ENCODE results near the gene ARGLU1. TPM values are rescaled to one million over a fixed set of nuclear protein-coding genes. Genes with fewer than 3 reads are reported as not detected.

The ARGLU1 gene
- polyA plus RNA-seq, 3 donors, result 22.4 to 168 (median 27.2) TPM

- Histone ChIP-seq H3K36me3 (replicated peaks in 1 of 2; ENCODE audit: control insufficient read depth in 1 of 2, insufficient read depth in 2 of 2, low read length in 2 of 2) (no peaks in the 10 kb centered on the region), H3K27me3 (ENCODE audit: control insufficient read depth in 2 of 2, insufficient read depth in 2 of 2, low read length in 2 of 2) (no peaks in the 10 kb centered on the region), H3K9ac (ENCODE audit: insufficient read depth, low read length, poor library complexity, severe bottlenecking) (peak overlapping the region; percentile 91), H3K4me3 (replicated peaks in 1 of 3; ENCODE audit: low read depth in 2 of 3, low read length in 3 of 3) (peak overlapping the region; percentile 83 to 95 (median 92)), H3K4me1 (ENCODE audit: control insufficient read depth in 1 of 2, insufficient read depth in 2 of 2, low read length in 2 of 2) (peaks cover 35 to 36% of the 10 kb centered on the region in 2 donors), H3K9me3 (replicated peaks in 1 of 2; ENCODE audit: control insufficient read depth in 1 of 2, insufficient read depth in 1 of 2, low read length in 2 of 2) (no peaks in the 10 kb centered on the region), H4K20me1 (ENCODE audit: insufficient read depth, low read length) (peaks cover 40% of the 10 kb centered on the region), H3K4me2 (replicated peaks; ENCODE audit: extremely low read depth, low read length, poor library complexity, severe bottlenecking) (peak overlapping the region; percentile 77), H3K27ac (ENCODE audit: low read depth in 1 of 2, low read length in 2 of 2) (peak overlapping the region; percentile 94 to 99), H2AFZ (ENCODE audit: insufficient read depth, low read depth, low read length, poor library complexity, severe bottlenecking) (peak overlapping the region; percentile 81), H3K79me2 (ENCODE audit: insufficient read depth, low read length) (peaks cover 45% of the 10 kb centered on the region)
- Mint-ChIP-seq H3K36me3 (no peaks in the 10 kb centered on the region), H3K9me3 (peaks cover 0 to 5% (median 0%) of the 10 kb centered on the region in 7 donors), H3K4me3 (peak overlapping the region; percentile 99), H3K27ac (peak overlapping the region; percentile 34 to 96 (median 95)), H3K4me1 (peaks cover 42% of the 10 kb centered on the region), H3K27me3 (ENCODE audit: low read depth in 3 of 3) (peaks cover 0 to 2% (median 1%) of the 10 kb centered on the region in 3 donors)
- no peak for TF ChIP-seq CTCF (IDR thresholded peaks at IDR 0.05)
- intact Hi-C loops (cut with micrococcal nuclease), result no loop called here
- 0% methylated on average over 2 of the region's 11 CpGs for WGBS (ENCODE audit: insufficient coverage)
- DNase-seq, result no peak
Observed at GRCh38 chr13:106568299-106569003, 514 bp upstream of the ARGLU1 start.

GRCh38 chr13:106566641-106567473 lies 1.1 kb downstream of the ARGLU1 start:
- Histone ChIP-seq H3K4me3 (replicated peaks in 1 of 3; ENCODE audit: low read depth in 2 of 3, low read length in 3 of 3) (peak overlapping the region; percentile 83 to 95 (median 92)), H3K36me3 (replicated peaks in 1 of 2; ENCODE audit: control insufficient read depth in 1 of 2, insufficient read depth in 2 of 2, low read length in 2 of 2) (no peaks in the 10 kb centered on the region), H3K9me3 (replicated peaks in 1 of 2; ENCODE audit: control insufficient read depth in 1 of 2, insufficient read depth in 1 of 2, low read length in 2 of 2) (no peaks in the 10 kb centered on the region), H3K27me3 (ENCODE audit: control insufficient read depth in 2 of 2, insufficient read depth in 2 of 2, low read length in 2 of 2) (no peaks in the 10 kb centered on the region), H2AFZ (ENCODE audit: insufficient read depth, low read depth, low read length, poor library complexity, severe bottlenecking) (peak overlapping the region; percentile 81), H3K4me2 (replicated peaks; ENCODE audit: extremely low read depth, low read length, poor library complexity, severe bottlenecking) (peak overlapping the region; percentile 77), H3K9ac (ENCODE audit: insufficient read depth, low read length, poor library complexity, severe bottlenecking) (peak overlapping the region; percentile 91), H3K4me1 (ENCODE audit: control insufficient read depth in 1 of 2, insufficient read depth in 2 of 2, low read length in 2 of 2) (peaks cover 35 to 36% of the 10 kb centered on the region in 2 donors), H3K27ac (ENCODE audit: low read depth in 1 of 2, low read length in 2 of 2) (peak overlapping the region; percentile 94 to 99), H4K20me1 (ENCODE audit: insufficient read depth, low read length) (peaks cover 56% of the 10 kb centered on the region), H3K79me2 (ENCODE audit: insufficient read depth, low read length) (peaks cover 61% of the 10 kb centered on the region)
- TF ChIP-seq CTCF (IDR thresholded peaks at IDR 0.05), result no peak
- intact Hi-C loops (cut with micrococcal nuclease), result no loop called here
- Mint-ChIP-seq H3K9me3 (peaks cover 0 to 5% (median 0%) of the 10 kb centered on the region in 7 donors), H3K4me3 (peak overlapping the region; percentile 99), H3K27ac (peak overlapping the region; percentile 92 to 96 (median 95)), H3K4me1 (peaks cover 49% of the 10 kb centered on the region), H3K36me3 (no peaks in the 10 kb centered on the region), H3K27me3 (ENCODE audit: low read depth in 3 of 3) (peaks cover 0 to 1% (median 0%) of the 10 kb centered on the region in 3 donors)
- under 1% methylated on average over 29 of the region's 34 CpGs for WGBS (ENCODE audit: insufficient coverage)
- peak; percentile 13 to 29 (median 25) for DNase-seq

Data from CD14-positive monocyte (primary cell).